ENCODE results near the gene CAMK2A.

The CAMK2A gene

DNA sequence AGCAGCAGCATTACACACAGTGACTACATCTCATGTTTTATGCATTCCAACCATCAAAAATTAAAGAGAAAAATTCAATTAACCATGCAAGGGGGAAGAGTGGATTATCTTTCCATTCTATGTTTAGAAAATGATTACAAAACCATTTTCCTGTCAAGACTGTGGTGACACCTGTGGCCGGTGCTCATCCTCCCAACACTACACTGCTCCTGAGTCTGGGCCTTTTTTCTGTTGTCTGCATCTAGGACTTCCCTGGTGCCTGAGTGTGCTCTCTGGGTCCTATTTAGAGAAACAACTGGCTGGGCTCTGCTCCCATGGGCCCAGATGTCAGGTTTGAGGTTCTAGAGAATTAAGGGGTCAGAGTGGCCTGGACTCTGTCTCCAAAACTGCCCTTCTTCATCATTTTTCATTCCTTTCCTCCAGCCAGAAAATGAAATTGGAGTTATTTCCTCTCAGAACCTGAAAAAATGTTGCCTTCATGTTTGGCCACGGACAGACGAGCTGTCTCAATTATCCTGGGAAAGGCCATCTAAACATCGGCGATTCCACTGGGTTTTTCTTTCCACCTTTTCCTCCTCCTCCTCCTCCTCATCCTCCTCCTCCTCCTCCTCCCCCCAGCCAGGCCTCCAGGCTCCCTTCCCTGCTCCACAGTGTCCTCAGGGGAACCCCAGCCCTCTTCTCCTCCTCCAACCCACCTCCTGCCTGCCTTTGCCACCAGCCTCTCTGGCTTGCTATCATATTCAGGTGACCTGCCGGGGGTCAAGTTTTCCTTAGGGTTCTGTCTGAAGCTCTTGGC lies 24.5 kb upstream of the CAMK2A start:
- DNase-seq: no peak

DNA sequence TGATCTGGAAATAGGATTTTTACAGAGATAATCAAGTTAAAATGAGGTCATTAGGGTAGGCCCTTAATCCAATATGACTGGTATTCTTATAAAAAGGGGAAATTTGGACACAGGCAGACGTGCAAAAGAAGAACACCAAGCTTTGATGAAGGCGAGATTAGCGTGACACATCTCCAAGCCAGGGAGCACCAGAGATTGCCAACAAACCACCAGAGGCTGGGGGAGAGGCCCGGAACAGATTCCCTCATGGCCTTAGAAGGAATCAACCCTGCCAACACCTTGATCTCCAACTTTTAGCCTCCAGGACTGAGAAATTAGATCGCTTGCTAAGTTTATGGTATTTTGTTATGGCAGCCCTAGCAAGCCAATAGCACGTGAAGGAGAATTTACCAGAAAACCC lies 23.9 kb upstream of the CAMK2A start:
- DNase-seq: no peak

DNA sequence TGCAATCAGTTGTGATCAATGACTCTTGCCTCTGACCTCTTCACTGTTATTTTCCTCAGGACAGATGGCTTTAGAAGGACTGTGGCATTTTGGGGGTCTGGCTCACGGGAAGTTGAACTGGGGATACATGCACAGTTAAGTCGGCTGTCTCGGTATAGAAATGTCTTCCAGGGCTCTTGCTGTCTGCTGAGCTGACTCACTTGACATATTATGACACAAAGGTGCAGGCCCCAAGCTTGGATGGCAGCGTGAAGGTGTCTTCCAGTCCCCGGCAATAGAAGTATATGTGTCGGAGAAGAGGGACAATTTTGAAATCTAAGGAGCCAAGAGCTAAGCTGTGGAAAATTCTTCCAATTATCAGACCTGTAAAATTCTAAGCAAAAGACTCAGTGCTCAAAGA lies 22.9 kb upstream of the CAMK2A start:
- DNase-seq: no peak

DNA sequence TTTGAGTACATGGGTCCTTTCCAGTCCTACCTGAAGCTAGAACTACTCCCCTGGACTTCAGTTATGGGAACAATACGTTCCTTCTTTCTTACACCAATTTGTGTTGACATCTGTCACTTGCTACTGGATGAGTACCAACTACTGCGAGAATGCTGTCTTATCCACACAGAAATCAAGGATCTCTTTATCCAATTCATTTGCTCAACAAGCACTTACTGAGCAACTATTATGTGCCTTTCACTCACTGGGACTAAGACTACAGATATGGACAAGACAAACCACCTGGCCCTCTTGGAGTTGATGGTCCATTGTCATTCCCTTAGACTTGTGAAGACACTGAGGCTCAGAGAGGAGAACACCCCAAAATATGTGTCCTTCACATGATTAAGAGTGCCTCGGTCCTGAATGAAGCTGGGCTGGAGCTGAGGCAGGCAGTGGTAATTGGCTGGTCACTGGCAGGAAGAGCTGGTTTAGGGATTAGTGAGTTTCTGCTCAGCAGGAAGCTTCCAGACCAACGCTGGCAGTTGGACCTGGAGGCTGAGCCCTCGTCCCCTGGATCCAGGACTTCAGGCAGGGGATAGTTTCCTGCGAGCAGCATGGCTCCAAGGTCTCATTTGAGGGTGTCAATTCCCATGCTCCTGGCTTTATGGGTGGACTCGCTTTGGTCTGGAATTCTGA lies 21.6 kb upstream of the CAMK2A start:
- DNase-seq: no peak

DNA sequence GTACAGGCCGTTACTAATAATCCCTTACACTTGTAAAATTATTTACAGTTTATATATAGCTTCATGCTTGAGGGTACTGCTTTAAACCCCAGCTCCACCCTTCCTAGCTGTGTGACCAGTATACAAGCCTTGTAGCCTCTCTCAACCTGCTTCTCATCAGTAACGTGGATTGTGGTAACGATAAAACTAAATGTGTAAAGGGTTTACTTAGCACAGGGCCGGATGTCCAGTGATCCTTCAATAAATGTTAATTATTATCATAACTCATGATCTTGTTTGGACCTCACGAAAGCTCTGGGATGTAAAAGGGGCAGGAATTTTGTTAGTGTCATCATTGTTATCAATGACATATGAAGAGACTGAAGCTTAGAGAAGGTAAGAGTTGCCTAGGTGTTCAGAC lies 20.7 kb upstream of the CAMK2A start:
- no peak for DNase-seq

DNA sequence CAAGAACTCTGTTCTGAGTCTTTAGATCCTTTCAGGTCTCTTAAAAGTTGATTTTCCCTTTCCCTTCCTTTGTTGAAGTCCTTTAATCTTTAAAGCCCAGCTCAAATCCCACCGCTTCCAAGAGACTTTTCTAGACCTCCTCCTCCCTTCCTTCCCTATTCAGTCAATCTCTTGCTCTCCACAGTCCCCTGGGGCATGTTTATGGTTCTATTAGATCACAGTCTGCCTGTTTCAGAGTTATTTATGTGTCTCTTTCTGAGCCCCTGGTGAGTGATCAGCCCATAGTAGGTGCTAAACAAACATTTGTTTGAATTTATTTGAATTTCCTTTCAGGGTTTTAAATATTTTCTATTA lies 20.3 kb upstream of the CAMK2A start:
- no peak for DNase-seq

DNA sequence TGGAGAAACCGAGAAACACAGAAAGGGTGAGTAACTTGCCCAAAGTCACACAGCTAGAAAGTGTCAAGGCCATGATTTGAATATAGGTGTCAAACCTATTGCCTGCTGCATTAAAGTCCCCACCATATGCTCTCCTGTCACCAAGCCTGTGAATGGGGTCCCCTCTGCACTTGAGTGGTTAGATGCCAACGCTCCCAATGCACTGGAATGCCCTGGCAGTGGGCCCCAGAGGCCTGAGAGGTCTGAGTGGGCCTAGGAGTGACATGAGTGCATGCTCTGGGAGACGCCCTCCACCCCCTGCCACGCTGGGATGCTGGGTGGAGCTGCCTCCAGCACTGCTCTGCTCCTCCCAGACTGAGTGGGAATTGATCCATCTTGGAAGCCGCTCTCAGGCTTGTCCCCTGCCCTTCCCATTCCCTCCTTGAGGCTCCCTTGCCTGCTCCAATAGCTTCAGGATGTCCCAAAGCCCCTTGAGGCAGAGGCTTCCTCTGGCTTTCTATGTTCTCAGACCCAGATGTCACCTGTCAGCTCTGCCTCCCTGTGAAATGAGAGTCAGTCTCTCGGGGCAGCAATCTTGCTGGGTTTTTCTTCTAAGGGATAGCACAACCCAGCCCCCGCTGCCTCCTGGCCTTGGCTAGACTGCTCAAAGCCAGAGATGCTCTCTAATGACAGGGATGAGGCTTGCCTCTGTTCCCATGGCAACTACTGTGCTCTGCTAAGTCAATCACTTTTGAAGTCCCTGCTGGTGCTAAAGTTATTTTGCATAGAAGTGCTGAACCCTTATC lies 19.7 kb upstream of the CAMK2A start:
- DNase-seq: no peak

DNA sequence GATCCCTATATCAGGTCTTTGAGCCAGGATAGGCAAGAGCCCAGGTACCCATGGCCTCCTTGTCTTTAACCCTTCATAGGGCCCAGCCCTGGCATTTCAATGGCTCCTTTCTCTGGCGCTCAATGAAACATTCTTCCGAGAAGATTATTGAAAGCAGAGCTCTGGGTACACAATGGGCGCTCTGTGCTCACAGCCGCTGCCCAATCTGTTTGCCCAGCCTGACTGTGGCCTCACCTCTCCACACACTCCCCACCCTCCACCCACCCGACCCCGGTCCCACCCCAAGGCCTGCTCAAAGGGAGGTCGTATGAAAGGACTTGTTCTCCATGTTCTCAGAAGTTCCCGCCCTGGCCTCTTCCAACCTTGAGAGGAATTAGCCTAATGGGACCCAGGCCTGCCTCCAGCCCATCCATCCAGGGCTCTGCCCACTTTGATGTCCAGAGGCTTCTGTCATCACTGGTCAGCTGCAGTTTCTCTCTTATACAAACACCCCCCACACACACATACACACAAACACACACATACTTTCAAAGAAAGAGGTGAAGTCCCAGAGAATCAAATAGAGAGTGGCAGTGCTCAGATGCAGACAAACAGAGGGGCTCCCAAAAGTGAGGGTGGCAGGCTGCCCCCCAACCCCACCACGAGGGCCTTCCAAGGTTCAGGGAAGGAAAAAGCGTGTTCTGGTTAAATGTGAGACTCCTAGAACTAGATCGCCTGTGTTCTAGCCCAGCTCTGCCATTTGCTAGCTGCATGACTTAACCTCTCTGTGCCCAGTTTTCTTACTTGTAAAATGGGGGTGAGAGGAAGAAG lies 18.2 kb upstream of the CAMK2A start:
- no peak for DNase-seq

DNA sequence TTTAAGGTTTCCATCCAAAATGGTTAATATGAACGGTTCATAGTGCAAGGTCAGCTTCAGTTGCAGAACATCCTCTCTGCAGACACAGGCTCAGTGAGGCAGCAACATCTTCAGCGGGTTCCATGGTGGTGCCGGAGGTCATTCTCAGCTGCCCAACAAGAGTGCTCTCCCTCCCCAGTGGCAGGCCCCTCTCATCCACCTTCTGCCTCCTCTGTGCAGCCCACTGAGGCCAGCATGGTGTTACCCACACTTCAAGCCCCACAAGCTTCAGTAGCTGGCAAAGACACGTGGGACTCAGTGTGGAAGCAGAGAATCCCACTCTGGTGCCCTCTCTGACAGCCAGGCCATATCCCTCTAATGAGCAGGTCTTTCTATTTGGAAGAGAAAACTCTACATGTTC lies 17.2 kb upstream of the CAMK2A start:
- DNase-seq: no peak

DNA sequence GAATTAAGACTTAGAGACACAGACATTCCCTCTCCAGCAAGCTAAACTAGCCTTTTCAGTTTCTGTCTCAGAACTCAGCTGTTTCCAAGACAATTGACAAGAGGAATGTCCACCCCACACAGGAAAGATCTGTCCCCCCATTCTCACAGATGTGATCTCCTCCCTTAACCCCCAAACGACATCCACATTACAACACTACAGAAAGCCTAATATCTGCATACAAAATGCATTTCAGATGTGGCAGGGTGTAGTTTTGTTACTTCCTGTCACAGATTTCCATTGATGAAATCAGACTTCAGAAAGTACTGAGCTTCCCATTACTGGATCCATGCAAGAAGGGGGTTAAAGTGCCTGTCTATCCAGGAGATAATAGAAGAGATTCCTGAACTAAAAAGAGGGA lies 16.0 kb upstream of the CAMK2A start:
- no peak for DNase-seq

DNA sequence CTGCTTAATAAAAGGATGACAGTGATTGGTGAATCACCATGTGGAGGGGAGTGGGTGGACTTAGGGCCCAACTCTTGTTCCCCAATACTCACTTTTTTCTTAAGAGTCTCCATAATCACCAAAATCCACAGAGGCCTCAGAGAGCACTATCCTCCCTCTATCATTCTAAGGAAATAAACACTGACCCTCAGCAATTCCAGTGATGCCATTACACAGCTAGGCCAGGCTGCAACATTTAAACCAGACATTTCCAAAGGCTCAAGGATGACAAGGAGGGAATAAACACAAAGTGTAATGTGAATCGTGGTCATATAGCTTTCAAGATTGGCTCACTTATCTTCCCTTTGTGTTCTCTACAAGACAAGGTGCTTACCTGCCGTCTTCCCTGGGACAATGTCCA lies 15.5 kb upstream of the CAMK2A start:
- no peak for DNase-seq

DNA sequence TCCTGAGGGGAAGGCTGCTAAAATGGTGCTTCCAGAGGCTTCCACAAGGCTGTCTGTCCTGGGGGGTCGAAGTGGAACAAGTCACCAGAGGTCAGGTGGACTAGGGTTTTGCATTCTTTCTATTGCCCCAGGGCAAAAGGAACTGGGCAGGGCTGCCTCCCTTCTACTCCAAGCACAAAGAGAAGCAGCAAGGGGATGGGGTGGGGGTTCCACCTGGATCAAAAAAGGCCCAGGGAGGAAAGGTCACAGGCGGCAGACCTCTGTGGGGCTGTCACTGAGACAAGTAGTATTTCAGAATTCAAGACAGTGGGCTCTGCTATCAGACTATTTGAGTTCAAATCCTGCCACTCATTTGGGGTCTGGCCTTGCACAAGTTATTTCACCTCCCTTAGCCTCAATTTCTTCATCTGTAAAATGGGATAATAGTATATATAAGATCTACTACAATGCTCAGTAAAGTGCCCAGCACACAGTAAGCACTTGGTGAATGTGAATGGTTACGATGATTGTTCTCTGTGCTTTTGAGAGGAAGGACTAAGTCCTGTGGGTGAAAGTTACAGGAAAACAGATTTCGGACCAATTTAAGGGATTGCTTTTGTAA lies 15.0 kb upstream of the CAMK2A start:
- DNase-seq: no peak

DNA sequence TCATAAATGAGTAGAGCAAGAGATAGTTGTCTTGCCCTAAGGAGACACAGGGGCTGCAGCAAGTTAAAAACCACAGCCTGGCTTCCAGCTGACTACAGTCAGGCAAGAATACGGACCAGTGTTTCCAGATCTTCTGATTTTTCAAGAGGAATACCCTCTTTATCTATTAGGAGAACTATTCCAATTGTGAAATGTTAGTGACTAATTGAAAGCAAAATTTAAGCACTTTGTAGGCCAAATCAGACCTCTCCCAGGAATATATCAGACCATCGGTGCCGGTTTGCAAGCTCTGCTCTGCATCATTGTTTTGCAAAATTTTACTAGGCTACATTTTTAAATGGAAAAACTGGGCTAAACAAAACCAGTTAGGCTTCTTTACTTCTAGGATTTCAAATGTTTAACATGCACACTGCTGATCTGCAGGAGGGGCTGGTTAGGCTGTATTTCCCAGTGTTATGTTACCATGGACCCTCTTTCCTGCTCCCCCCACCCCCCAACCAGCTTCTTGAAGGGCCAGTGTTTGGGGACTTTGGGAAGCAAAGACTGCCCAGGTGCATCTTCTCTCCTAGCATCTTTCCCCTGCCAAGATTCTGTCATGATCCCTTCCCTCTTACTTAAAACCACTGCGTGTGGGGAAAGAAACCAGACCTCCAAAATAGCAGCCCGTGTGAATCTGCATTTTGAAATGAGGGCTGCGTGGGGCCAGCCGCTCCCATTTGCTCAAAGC lies 14.2 kb upstream of the CAMK2A start:
- no peak for DNase-seq

DNA sequence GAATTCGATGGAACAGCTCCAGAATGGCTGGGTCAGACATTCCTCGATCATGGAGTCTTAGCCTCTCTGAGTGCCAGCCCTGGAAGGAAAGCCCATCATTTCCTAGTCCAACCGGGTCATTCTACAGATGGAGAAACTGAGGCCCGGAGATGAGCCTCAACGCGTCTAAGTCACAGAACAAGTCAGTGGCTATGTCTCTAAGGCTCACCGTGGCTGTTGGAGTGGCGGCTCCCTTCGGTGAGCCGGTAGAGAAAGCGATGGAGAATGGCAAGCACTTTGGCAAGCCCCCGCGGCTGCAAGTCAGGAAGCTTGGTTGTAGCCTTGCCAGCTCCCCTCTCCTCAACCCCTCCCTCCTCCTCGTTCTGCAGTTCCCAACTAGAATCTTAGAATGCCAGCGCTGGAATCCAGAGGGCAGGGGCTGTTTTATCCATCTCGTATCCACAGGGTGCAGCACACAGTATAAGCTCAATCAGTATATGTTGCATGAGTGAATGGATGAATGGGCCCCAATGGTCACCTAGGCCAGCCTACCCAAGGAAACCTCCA lies 13.6 kb upstream of the CAMK2A start:
- DNase-seq: no peak

DNA sequence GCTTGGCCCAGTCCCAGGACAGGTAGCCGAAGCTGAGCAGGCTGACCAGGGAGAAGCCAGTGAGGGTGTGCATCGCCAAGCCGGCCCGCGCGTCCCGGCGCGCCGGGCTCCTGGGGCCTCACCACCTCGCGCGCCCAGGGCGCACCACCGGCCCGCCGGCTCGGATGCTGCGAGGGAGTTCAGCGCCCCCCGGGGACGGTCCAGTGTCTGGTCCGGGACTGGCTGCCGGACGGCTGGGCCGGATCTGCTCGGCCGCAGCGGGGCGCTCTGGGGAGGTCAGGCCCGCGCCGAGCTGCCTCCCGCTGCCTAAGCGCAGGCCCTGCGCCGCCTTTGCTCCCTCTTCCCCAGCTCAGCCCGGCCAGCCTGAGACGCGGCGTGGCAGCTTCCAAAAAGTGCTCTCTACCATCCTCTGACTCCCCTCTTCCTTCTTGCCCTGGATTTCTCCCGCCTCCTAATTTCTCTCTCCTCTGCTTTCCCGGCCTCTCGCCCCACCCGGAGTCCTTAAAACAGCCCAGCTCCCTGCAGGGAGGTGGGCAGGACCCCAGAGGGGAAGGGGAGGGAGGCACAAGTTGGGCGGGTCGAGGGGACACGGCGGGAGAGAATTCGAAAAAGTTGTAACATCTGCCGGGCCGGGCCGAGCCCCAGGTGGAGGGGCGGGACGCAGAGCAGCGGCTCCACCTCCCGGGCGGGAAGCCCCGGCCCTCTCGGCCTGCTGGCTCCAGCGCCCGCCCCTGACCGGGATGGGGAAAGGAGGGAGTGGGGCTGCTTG lies 12.9 kb upstream of the CAMK2A start, which contains the start of gene ARSI:
TSS of gene ARSI (minus strand) at position 605 of the 769 bp plus-strand sequence. CDS start at position 73, 532 bp downstream.
- DNase-seq: no peak

DNA sequence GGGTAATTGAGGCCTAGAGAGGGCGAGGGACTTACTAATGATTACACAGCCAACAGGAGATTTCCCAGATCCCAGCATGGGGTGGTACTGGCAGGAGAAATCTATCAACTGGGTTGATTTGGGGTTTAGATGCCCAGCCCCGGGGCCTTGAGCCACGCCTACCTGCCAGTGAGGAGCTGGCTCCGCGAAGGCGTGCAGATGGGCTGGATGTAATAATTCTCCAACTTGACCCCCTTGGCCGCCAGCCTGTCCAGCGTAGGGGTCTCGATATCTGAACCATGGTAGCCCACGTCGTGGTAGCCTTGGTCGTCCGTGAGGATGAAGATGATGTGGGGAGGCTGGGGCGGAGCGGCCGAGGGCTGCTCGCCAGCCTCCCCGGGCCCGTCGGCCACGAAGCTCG lies 12.3 kb upstream of the CAMK2A start:
- no peak for DNase-seq

DNA sequence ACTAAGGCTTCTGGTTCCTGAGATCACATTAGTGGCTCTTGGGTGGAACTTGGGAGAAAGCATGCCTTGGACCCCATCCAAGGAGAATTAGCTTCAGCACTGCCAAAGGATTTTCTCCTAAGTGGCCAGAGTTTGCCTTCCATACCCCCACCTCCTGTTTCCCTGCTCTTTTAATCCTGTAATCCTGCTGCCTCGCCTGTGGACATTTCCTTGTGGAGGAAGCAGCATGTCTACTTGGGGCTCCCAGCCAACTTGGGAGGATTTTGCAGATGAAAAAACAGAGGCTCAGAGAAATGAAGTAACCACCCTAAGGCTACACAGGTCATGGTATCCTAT lies 11.6 kb upstream of the CAMK2A start:
- DNase-seq: no peak

DNA sequence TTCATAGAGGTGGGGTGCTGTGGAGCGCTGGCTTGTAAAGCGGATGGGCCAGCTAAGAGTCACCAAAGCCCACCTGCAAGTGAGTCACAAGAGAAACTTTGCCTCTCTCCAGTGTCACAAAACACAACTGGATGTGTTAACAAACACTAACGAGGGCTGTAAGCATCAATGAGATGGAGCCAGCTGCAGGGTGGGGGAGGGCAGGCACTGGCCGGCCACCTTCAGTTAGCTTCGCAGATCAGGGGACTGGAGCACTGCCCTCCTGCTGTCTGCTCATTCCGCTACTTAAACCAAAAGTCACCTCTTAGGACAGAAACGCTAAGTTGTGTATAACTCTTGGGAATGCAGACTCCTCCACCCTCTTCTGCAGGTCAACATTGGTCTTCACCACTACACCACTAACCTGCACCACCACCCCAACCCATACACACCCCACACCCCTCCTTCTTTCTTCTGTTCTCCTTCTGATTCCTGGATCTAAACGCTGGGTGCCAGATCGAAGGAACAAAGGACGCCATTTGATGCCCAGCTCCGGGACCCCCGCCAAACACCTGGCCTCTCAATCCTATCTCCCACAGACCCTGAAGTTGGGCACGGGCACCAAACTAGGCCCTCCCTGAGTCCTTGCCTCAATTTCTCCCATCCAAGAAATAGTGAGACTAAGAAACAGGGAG lies 11.1 kb upstream of the CAMK2A start:
- no peak for DNase-seq

DNA sequence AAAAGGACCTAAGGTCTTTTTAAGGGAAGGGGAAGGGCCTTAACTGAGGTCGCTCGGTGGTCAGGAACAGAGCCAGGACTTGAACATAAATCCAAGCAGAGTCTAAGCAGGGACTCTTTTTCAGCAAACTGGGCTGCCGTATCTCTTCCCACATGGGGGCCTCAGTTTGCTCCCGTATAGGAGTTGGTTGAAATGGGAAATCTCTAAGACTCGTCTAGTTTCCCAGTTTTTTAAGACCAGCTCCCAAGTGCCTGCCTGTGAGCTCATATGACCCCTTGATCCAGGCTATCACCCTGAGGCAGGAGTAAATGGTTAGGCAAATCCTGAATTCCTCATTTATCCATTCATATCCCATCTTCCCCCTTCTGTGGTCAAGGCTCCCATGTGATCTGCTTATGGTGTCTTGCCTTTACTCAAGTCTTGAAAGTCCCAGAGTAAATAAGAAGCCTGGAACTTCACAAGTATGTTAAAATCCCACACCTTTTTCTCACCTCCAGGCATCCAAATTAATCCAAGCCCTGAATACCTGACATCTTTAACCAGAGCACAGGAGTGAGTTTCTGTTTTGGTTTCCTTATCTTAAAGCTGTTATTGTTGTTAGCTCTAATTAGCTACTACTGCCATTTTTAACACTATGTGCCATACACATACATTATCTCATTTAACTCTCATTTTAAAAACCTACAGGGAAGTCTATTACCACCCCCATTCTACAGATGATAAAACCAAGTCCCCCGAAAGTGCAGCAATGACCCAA lies 10.2 kb upstream of the CAMK2A start:
- DNase-seq: no peak

Data from NCI-H187 (cell line).